Naive thymus-derived CD8-positive, alpha-beta T cell (primary cell): ENCODE data around the gene STK4. TPM values are rescaled to one million over a fixed set of nuclear protein-coding genes. Genes with fewer than 3 reads are reported as not detected.
A peak's percentile ranks its signal among the peaks of the same experiment; 100 is the strongest.
"Not testable (repeated sequence)": the region's sequence is repeated elsewhere in the genome, so short reads cannot be mapped to it uniquely, and the experiment has no call there.

Source experiments
- ATAC-seq, 2 donors: fragments of 150-1000 bp; cut with Tn5 transposase in 1 of 2; sonication (Bioruptor Pico), chemical (Tn5 transposase) in 1 of 2; 1 replicate in 1 of 2; 2 replicates in 1 of 2; pipeline ENCODE4 v1.10.0; 2021; ENCODE audit warnings: mild to moderate bottlenecking in 2 of 2, moderate library complexity in 2 of 2
- POLR2A ChIA-PET: fragments of 350-600 bp; sonication (Branson Sonifier 250); formaldehyde crosslinking; loops from one replicate; lab custom pipeline; 2021; ENCODE audit warnings: antibody characterized with exemption; lab: Charles Lee
- DNase-seq, 10 donors: peaks; one replicate each; pipeline versions ENCODE4 v3.0.0 to v3.0.0-alpha.2; 2020 to 2022
- H3K27ac Mint-ChIP-seq, 10 donors: one replicate each; pipeline ENCODE4 v1.8.0; 2020 to 2022; ENCODE audit warnings: mild to moderate bottlenecking in 10 of 10, mixed read lengths in 10 of 10, moderate library complexity in 4 of 10, inconsistent platforms in 1 of 10
- H3K27me3 Mint-ChIP-seq, 5 donors: one replicate each; pipeline ENCODE4 v1.8.0; 2021 to 2022; ENCODE audit warnings: mixed read lengths in 5 of 5
- H3K36me3 Mint-ChIP-seq, 3 donors: one replicate each; pipeline ENCODE4 v1.8.0; 2020 to 2022; ENCODE audit warnings: mixed read lengths in 3 of 3, mild to moderate bottlenecking in 2 of 3, inconsistent platforms in 1 of 3
- H3K4me1 Mint-ChIP-seq, 4 donors: one replicate each; pipeline ENCODE4 v1.8.0; 2021 to 2022; ENCODE audit warnings: mixed read lengths in 4 of 4
- H3K4me3 Mint-ChIP-seq, 10 donors: one replicate each; pipeline ENCODE4 v1.8.0; 2020 to 2022; ENCODE audit warnings: mild to moderate bottlenecking in 10 of 10, mixed read lengths in 10 of 10, moderate library complexity in 6 of 10, inconsistent platforms in 1 of 10
- H3K9me3 Mint-ChIP-seq, 9 donors: one replicate each; pipeline ENCODE4 v1.8.0; 2020 to 2022; ENCODE audit warnings: mixed read lengths in 9 of 9, mild to moderate bottlenecking in 3 of 9, inconsistent platforms in 1 of 9, moderate library complexity in 1 of 9
- polyA plus RNA-seq, 3 donors: library from polyadenylated mRNA; unstranded; fragments of 300-500 nt; fragmentation: Illumina TruSeq; gene quantifications; one replicate each; pipeline ENCODE4 v1.2.3, GENCODE V29; 2021
- total RNA-seq, 8 experiments: library from RNA in 2 of 8; stranded (reverse) in 2 of 8; gene quantifications; one replicate each; pipeline ENCODE4 v1.2.3 and lab custom pipeline; 2021 to 2026

The STK4 gene
- total and polyA plus RNA-seq, 5 experiments from 2014 or later: 178 to 354 (median 192) TPM

DNA sequence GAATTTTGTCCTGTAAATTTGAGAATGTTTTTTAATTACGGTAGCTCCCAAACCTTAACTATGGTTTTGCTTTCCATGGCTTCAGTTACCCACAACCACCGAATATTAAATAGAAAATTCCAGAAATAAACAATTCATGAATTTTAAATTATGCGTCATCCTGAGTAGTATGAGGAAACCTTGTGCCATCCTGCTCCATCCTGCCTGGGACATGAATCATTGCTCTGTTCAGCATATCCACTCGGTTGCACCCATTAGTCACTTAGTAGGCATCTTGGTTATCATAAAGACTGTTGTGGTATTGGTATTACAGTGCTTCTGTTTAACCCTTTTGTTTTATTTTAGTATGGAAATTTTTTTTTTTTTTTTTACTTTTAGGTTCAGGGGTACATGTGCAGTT is 94.9 kb downstream of the STK4 start:
- peak overlapping the region in 5 of 10 donors; percentile 19 to 58 (median 31) for H3K27ac Mint-ChIP-seq

DNA sequence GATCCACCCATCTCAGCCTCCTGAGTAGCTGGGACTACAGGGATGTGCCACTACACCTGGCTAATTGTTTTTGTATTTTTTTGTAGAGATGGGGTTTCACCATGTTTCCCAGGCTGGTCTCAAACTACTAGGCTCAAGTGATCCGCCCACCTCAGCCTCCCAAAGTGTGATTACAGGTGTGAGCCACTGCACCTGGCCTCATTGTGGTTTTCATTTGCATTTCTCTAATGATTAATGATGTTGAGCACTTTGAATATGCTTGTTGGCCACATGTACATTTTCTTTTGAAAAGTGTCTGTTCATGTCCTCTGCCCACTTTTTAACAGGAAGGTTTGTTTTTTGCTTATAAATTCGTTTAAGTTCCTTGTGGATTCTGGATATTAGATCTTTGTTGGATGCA is 96.8 kb downstream of the STK4 start:
- H3K27me3 Mint-ChIP-seq, POLR2A ChIA-PET, H3K9me3 Mint-ChIP-seq, DNase-seq, ATAC-seq: not testable (repeated sequence)
- Mint-ChIP-seq H3K4me3 (peak overlapping the region in 5 of 10 donors; percentile 39 to 66 (median 49)), H3K4me1 (peaks cover 43 to 81% (median 76%) of the 10 kb centered on the region in 4 donors), H3K27ac (peak overlapping the region in 8 of 10 donors; percentile 3 to 86 (median 49)), H3K36me3 (peaks cover 8 to 84% (median 18%) of the 10 kb centered on the region in 3 donors)

More for the DNA sequence above, 94.9 kb downstream of the STK4 start:
- H3K4me3 Mint-ChIP-seq: no peak overlapping the region
- H3K36me3 Mint-ChIP-seq: peaks cover 8 to 82% (median 13%) of the 10 kb centered on the region in 3 donors
- no peaks in the 10 kb centered on the region for H3K27me3 Mint-ChIP-seq
- POLR2A ChIA-PET: interaction anchor here (1.5 kb wide), 1 partner anchor 10 kb away, joined by 4 read pairs; no protein-coding TSS in a partner anchor
- DNase-seq (no peak), ATAC-seq (no peak)
- H3K9me3 Mint-ChIP-seq: no peaks in the 10 kb centered on the region
- H3K4me1 Mint-ChIP-seq: peaks cover 40 to 83% (median 72%) of the 10 kb centered on the region in 4 donors

DNA sequence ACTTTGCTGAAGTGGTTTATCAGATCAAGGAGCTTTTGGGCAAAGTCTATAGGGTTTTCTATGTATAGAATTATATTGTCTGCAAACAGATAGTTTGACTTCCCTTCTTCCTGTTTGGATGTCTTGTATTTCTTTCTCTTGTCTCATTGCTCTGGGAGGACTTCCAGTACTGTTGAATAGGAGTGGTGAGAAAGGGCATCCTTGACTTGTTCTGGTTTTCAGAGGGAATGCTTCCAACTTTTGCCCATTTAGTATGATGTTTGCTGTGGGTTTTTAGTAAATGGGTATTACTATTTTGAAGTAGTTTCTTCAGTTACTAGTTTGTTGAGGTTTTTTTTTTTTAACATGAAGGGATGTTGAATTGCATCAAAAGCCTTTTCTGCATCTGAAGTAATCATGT is 98.5 kb downstream of the STK4 start:
- H3K4me1 Mint-ChIP-seq: peaks cover 45 to 82% (median 78%) of the 10 kb centered on the region in 4 donors
- H3K9me3 Mint-ChIP-seq: no peaks in the 10 kb centered on the region

DNA sequence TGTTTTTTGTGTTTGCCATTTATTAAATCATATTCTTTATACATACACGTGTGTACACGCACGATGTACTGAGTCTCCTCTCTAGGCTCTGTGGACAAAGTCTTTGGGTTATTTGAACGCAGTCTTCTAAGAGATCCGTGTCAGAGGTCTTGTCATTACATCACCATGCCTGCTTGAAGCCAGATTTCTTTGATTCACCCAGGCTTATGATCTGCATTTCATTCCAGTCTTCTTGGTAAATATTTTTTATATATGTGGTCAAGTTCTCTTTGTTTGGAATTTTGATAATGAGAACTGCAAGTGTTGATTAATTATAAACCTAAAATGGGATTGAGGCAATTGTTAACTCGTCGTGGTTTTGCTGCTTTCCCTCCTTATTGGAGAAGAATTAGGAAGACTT is 100.1 kb downstream of the STK4 start:
- Mint-ChIP-seq H3K4me1 (peaks cover 46 to 79% (median 79%) of the 10 kb centered on the region in 4 donors), H3K27ac (peak overlapping the region in 4 of 10 donors; percentile 9 to 66 (median 26)), H3K4me3 (peak overlapping the region in 1 of 10 donors; percentile 25), H3K27me3 (no peaks in the 10 kb centered on the region), H3K9me3 (no peaks in the 10 kb centered on the region), H3K36me3 (peaks cover 8 to 87% (median 17%) of the 10 kb centered on the region in 3 donors)
- ATAC-seq (no peak), DNase-seq (no peak)
- POLR2A ChIA-PET: no interaction called here

More for the DNA sequence above, 98.5 kb downstream of the STK4 start:
- Mint-ChIP-seq H3K4me3 (peak overlapping the region in 8 of 10 donors; percentile 16 to 62 (median 44)), H3K36me3 (peaks cover 8 to 86% (median 17%) of the 10 kb centered on the region in 3 donors), H3K27ac (peak overlapping the region; percentile 11 to 86 (median 60)), H3K27me3 (no peaks in the 10 kb centered on the region)
- POLR2A ChIA-PET: no interaction called here
- ATAC-seq: no peak
- DNase-seq: no peak

DNA sequence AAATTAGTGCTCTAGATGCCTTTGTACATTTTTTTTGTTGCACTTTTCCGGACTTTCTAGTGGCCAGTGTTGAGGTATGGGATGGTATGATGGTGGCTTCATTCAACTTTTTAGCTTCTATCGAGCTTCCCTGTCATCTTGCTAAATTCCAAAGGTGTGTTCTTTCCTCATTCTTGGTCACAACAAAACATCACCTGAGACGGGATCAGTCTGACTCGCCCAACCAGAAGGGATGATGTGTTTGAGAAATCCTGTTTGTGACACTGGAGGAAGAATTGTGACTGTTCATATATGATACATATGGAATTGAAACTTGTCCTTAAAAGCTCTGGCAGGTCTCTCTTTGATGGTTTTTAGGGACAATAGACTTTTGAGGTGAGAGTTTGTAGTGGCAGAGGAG is 100.8 kb downstream of the STK4 start:
- H3K4me3 Mint-ChIP-seq: peak overlapping the region in 1 of 10 donors; percentile 42
- peaks cover 49 to 80% (median 77%) of the 10 kb centered on the region in 4 donors for H3K4me1 Mint-ChIP-seq
- peak overlapping the region in 5 of 10 donors; percentile 9 to 50 (median 16) for H3K27ac Mint-ChIP-seq
- ATAC-seq (no peak), DNase-seq (no peak)
- peaks cover 8 to 86% (median 18%) of the 10 kb centered on the region in 3 donors for H3K36me3 Mint-ChIP-seq
- H3K9me3 Mint-ChIP-seq: no peaks in the 10 kb centered on the region
- POLR2A ChIA-PET: no interaction called here
- H3K27me3 Mint-ChIP-seq: no peaks in the 10 kb centered on the region

DNA sequence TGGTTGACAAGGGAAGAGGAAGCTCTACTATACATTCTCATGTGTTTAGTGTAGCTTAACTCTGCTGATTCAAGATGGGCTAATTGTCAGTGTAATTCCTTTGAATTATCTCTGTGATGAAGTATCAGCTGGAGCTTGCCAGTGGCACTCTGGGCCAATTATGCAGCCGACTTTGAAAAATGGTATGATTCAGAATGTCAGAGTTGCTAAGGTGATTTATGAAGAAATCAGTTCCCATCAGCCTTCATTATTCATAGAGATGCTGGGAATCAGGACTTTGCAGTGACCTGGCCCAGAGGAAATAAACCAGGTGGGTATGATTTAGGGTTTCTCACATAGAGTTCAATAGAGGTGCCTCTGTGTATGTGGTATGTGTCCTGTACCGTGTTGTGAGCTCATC is 101.2 kb downstream of the STK4 start:
- no peaks in the 10 kb centered on the region for H3K27me3 Mint-ChIP-seq
- POLR2A ChIA-PET: no interaction called here
- H3K9me3 Mint-ChIP-seq: no peaks in the 10 kb centered on the region
- peaks cover 8 to 86% (median 14%) of the 10 kb centered on the region in 3 donors for H3K36me3 Mint-ChIP-seq
- DNase-seq (no peak), ATAC-seq (no peak)
- H3K4me1 Mint-ChIP-seq: peaks cover 46 to 79% (median 75%) of the 10 kb centered on the region in 4 donors
- H3K27ac Mint-ChIP-seq: peak overlapping the region in 6 of 10 donors; percentile 9 to 86 (median 18)
- peak overlapping the region in 1 of 10 donors; percentile 42 for H3K4me3 Mint-ChIP-seq

DNA sequence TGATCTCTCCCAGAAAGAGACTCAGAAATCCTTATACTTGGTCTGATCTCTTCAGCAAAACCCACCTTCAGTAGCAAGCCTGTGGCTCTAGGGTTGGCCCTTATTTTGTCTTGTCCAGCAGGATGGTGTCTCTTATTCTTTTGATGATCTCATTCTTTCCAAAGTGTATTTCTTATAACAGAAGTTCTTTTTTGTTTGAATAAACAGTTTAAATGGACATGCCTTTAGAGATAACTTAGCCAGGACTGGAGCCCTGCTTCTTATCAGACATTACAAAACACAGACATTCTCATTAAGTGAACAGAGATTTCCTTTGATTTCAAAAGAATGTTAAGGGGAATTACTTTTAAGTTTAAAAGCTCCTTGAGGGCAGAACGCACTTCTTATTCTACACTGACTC is 102.9 kb downstream of the STK4 start:
- H3K27ac Mint-ChIP-seq: peak overlapping the region; percentile 11 to 81 (median 52)
- H3K27me3 Mint-ChIP-seq: no peaks in the 10 kb centered on the region
- H3K9me3 Mint-ChIP-seq: no peaks in the 10 kb centered on the region
- DNase-seq: no peak
- peaks cover 45 to 80% (median 71%) of the 10 kb centered on the region in 4 donors for H3K4me1 Mint-ChIP-seq
- ATAC-seq: no peak
- POLR2A ChIA-PET: interaction anchor here (1.0 kb wide), 1 partner anchor 48 kb away, joined by 3 read pairs; no protein-coding TSS in a partner anchor
- peaks cover 4 to 91% (median 10%) of the 10 kb centered on the region in 3 donors for H3K36me3 Mint-ChIP-seq
- no peak overlapping the region for H3K4me3 Mint-ChIP-seq

DNA sequence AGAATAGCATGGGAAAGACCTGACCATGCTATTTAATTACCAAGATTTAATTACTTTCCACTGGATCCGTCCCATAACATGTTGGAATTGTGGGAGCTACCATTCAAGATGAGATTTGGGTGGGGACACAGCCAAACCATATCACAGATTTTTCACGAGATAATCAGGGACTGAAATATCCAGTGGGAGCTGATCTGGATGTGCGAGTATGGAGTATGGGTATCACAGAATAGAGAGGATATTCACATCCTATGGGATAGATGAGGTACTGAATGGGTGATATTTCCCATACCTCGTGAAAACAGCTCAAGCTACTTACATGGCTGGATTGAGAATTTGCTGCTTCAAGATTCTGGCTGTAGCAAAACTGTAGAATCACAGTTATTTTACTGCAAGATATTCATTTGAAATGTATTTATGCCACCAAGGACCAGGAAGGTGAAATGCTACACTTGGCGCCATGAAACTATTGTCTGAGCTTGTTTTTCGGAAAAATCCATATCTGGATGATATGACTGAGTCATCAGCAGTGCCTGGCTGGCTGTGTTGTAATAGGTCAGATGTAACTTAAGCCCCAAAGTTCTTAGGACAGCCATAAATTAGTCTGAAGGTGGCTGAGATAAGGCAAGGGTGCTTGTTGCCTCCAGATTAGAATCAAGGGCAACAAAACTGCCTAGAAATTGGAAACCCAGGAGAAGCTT is 104.8 kb downstream of the STK4 start:
- H3K27me3 Mint-ChIP-seq: no peaks in the 10 kb centered on the region
- ATAC-seq (no peak), DNase-seq (no peak)
- H3K36me3 Mint-ChIP-seq: peaks cover 8 to 91% (median 10%) of the 10 kb centered on the region in 3 donors
- H3K9me3 Mint-ChIP-seq: no peaks in the 10 kb centered on the region
- H3K4me1 Mint-ChIP-seq: peaks cover 36 to 64% (median 59%) of the 10 kb centered on the region in 4 donors
- POLR2A ChIA-PET: interaction anchor here (0.8 to 1.4 kb wide), 2 partner anchors 11 to 12 kb away, joined by 4 read pairs; no protein-coding TSS in a partner anchor
- H3K4me3 Mint-ChIP-seq: no peak overlapping the region
- H3K27ac Mint-ChIP-seq: peak overlapping the region in 8 of 10 donors; percentile 19 to 83 (median 65)

DNA sequence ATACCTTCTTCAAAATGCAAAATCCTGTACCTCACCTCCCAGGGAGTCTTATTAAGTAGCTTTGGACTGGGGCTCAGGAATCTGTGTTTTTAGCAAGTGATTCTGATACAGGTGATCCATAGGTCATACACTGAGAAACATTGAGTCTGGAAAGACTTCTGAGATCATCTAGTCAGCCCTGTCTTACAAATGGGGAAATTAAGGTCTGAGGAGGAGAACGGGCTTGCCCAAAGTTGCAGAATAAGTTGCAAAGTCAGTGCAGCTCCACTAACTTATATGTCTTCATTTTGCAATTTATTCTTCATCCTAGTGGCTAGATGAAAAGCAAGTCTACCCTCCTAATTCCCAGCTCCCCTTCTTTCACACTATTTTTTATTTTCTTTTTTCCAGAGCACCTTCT is 105.8 kb downstream of the STK4 start:
- no peak for DNase-seq
- no peak for ATAC-seq
- Mint-ChIP-seq H3K9me3 (no peaks in the 10 kb centered on the region), H3K4me3 (no peak overlapping the region), H3K36me3 (peaks cover 14 to 92% (median 15%) of the 10 kb centered on the region in 3 donors), H3K27me3 (no peaks in the 10 kb centered on the region), H3K27ac (peak overlapping the region in 9 of 10 donors; percentile 44 to 83 (median 61)), H3K4me1 (peaks cover 33 to 56% (median 51%) of the 10 kb centered on the region in 4 donors)
- POLR2A ChIA-PET: interaction anchor here (0.8 kb wide), 1 partner anchor 11 kb away, joined by 4 read pairs; no protein-coding TSS in a partner anchor

DNA sequence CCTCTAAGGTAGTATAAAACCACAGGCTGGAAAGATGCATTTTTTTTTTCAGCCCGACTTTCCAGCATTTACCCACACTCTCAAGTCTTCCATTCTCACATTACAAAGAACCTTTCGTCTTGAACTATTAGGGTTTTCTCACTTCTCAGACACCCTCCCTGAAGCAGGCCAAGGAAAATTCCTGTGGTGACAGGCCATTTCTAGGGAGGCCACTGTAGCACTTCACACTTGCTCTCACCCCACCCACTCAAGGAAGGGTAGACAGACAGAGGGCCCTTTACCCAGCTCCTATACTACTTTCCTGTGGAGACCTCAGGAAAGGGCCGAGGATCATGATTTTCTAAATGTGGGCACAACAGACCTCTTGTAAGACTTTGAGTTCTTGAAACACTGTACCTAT is 106.9 kb downstream of the STK4 start:
- Mint-ChIP-seq H3K4me3 (no peak overlapping the region), H3K9me3 (no peaks in the 10 kb centered on the region), H3K27ac (peak overlapping the region in 8 of 10 donors; percentile 33 to 83 (median 66)), H3K4me1 (peaks cover 28 to 44% (median 41%) of the 10 kb centered on the region in 4 donors), H3K27me3 (no peaks in the 10 kb centered on the region), H3K36me3 (peaks cover 14 to 92% (median 18%) of the 10 kb centered on the region in 3 donors)
- DNase-seq (no peak), ATAC-seq (no peak)
- POLR2A ChIA-PET: no interaction called here

DNA sequence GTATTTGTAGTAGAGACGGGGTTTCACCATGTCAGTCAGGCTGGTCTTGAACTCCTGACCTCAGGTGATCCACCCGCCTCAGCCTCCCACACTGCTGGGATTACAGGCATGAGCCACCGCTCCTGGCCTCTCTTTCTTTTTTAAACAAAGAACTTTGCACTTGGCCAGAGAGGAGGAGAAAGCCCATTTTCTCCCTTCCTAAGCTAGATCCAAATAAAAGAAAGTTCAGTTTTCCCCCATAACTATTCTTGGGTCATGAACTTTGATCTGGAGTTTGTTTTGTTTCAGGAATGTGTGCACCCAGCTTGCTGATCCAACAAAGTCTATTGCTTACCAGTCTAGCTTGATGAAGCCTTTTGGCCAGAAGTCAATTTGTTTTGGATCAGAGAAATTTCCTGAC is 111.2 kb downstream of the STK4 start:
- H3K27me3 Mint-ChIP-seq: no peaks in the 10 kb centered on the region
- H3K4me1 Mint-ChIP-seq: peaks cover 7 to 20% (median 12%) of the 10 kb centered on the region in 4 donors
- H3K4me3 Mint-ChIP-seq: no peak overlapping the region
- DNase-seq (no peak), ATAC-seq (no peak)
- peak overlapping the region in 3 of 10 donors; percentile 29 to 85 (median 70) for H3K27ac Mint-ChIP-seq
- peaks cover 0 to 20% (median 9%) of the 10 kb centered on the region in 9 donors for H3K9me3 Mint-ChIP-seq
- POLR2A ChIA-PET: no interaction called here
- peaks cover 43 to 98% (median 55%) of the 10 kb centered on the region in 3 donors for H3K36me3 Mint-ChIP-seq

DNA sequence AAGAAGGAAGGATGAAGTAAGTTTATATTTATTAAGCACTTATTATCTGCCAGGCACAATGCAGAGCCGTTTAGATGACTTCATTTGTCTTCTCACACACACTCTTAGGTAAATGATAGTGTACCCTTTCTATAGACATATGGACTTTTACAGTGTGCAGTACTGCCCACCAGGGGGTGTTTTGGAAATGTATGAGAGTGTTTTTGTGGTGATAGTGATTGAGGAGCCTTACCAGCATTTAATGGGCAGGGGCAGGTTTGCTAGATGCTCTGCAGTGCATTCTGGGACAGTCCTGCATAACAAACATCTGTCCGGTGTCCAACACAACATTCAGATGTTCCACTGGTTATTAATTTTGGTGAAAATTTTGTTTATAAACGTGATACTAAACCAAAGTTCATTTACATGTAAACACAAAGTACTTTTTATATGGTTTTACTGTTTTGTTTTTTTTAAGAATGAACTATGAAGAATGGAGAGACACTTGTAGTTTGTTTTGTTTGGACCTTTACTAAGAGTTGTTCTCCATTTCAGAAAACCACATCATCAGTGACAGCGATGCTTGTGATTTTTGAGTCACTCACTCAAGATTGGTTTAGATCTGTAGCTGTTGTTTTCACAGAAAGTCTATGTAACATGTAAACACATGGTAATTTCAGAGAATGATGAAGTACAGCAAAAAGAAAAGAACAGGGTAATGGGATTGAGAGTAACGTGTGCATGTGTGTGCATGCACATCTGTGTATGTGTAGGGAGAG is 114.7 kb downstream of the STK4 start:
- Mint-ChIP-seq H3K4me3 (no peak overlapping the region), H3K27me3 (no peaks in the 10 kb centered on the region), H3K4me1 (peaks cover 6 to 19% (median 12%) of the 10 kb centered on the region in 4 donors), H3K9me3 (peaks cover 0 to 28% (median 10%) of the 10 kb centered on the region in 9 donors), H3K36me3 (peaks cover 49 to 83% (median 71%) of the 10 kb centered on the region in 3 donors), H3K27ac (peak overlapping the region in 3 of 10 donors; percentile 2 to 65 (median 23))
- POLR2A ChIA-PET: no interaction called here
- ATAC-seq (peak in 1 of 2 donors; percentile 43), DNase-seq (no peak)
